Urinary bladder (tissue), 4 donors: ENCODE results near the gene XRCC4. TPM values are rescaled to one million over a fixed set of nuclear protein-coding genes. Genes with fewer than 3 reads are reported as not detected.

Experiments used
- DNase-seq: peaks from one replicate; pipeline ENCODE4 v3.0.0-alpha.2; 2015; ENCODE audit errors: extremely low spot score
- H3K27ac ChIP-seq: one replicate; pipeline ENCODE4 v1.5.1; 2013; ENCODE audit warnings: low read depth, mild to moderate bottlenecking, moderate library complexity
- H3K36me3 ChIP-seq: one replicate; pipeline ENCODE4 v1.6.1; 2013; ENCODE audit warnings: mild to moderate bottlenecking, moderate library complexity; ENCODE audit not compliant: insufficient read depth
- H3K4me1 ChIP-seq: one replicate; pipeline ENCODE4 v1.6.1; 2013; ENCODE audit warnings: mild to moderate bottlenecking, moderate library complexity; ENCODE audit not compliant: insufficient read depth
- H3K4me3 ChIP-seq: one replicate; pipeline ENCODE4 v1.5.1; 2013; ENCODE audit warnings: low read depth, low read length
- WGBS: extraction: QIAGEN DNeasy Blood & Tissue Kit; methylation state at CpG from one replicate; pipeline ENCODE4 v1.1.7; 2013; 5-methylcytosine and 5-hydroxymethylcytosine counted together
- polyA plus RNA-seq: library from polyadenylated mRNA; stranded (reverse); fragments of 200-250 nt; gene quantifications from one replicate; pipeline ENCODE4 v1.2.3, GENCODE V29; 2013
- total RNA-seq: library from RNA; depleted of rRNA; stranded (reverse); fragments of >200 nt; gene quantifications from one replicate; pipeline ENCODE4 v1.2.3, GENCODE V29; 2014
- donor health status: healthy with polysubstance abuse.
- donor health status: healthy.

XRCC4 gene
- total and polyA plus RNA-seq, 2 donors: 8.0 to 12.1 TPM

DNA sequence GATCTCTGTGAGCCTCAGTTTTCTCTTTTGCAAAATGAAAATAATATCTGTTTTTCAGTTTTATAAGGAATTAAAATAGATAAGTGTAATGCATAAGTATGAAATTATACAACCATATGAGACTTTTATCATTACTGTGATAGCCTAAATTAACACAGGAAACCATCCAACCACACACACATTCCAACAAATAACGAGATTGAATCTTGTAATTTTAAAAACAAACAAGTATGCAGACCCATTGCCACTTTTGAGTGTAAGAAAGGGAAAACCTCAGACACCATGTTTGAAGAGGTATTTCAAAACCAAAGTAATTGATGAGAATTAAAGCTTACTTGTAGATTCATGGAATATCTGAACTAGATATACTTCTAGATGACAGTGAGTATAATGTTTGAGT lies 32.0 kb downstream of the XRCC4 start:
- peaks cover 4% of the 10 kb centered on the region for H3K36me3 ChIP-seq
- H3K4me3 ChIP-seq: no peak overlapping the region
- no peak overlapping the region for H3K27ac ChIP-seq
- H3K4me1 ChIP-seq: no peaks in the 10 kb centered on the region
- no peak for DNase-seq
- 88% methylated on average over 1 of the region's 1 CpG for WGBS

DNA sequence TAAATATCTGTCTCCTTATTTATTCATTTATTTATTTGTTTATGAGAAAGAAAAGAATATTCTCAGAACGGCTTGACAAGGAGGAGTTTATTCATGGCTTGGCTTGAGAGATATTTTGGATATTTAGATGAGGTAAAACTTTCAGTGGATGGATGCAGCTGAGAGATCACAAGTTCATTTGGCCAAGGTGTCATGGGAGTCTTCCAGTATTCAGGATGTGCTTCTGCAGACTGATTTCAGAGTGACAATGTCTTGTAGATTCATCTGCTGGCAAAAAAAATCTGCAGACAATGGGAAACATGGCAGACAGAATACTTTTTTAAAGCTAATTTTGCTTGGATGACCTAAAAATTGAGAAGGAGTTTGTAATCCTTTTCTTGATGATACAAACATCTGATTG lies 38.5 kb downstream of the XRCC4 start:
- H3K36me3 ChIP-seq: peaks cover 4% of the 10 kb centered on the region
- H3K27ac ChIP-seq: no peak overlapping the region
- H3K4me3 ChIP-seq: no peak overlapping the region
- no peak for DNase-seq
- 76% methylated on average over 1 of the region's 1 CpG for WGBS
- H3K4me1 ChIP-seq: no peaks in the 10 kb centered on the region

DNA sequence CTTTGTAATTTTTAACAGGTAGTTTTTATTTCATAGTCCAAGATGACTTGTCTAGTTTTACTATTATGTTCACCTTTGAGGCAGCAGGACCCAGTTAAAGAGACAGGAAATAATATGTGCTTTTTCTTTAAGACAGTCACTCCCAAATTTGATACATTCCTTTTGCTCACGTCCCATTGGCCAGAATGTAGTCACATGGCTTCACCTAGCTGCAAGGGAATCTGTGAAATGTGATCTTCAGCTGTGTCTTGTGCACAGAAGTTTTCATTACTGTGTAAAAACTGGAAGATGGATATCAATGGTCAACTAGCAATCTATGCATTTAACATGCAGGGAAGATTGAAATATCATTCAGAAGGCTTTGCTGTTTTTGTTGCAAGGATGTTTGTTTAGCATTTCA lies 41.1 kb downstream of the XRCC4 start:
- no peak overlapping the region for H3K27ac ChIP-seq
- WGBS: 89% methylated on average over 1 of the region's 1 CpG
- no peak overlapping the region for H3K4me3 ChIP-seq

DNA sequence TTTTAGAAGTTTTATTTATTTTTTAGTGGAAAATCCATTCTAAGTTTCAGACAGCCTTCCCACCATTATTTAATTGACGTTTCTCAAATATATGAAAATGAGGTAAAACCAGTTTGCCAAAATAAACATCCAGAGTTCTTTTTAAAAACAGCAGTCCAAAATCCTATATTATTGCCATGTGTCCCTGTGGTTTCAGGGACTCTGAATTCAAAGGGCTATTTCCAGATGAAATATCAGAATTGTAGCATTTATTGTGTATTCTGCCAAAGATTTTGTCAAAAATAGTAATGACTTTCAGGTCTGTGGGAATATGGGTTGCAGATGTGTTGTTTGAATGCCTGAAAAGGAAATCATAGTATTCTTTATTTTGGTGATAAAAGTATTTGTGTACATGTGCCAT lies 41.6 kb downstream of the XRCC4 start:
- 91% methylated on average over 1 of the region's 1 CpG for WGBS
- H3K4me3 ChIP-seq: no peak overlapping the region
- no peak for DNase-seq
- no peaks in the 10 kb centered on the region for H3K36me3 ChIP-seq
- no peak overlapping the region for H3K27ac ChIP-seq
- no peaks in the 10 kb centered on the region for H3K4me1 ChIP-seq

More for the DNA sequence above, 41.1 kb downstream of the XRCC4 start:
- Histone ChIP-seq H3K36me3 (no peaks in the 10 kb centered on the region), H3K4me1 (no peaks in the 10 kb centered on the region)
- no peak for DNase-seq

DNA sequence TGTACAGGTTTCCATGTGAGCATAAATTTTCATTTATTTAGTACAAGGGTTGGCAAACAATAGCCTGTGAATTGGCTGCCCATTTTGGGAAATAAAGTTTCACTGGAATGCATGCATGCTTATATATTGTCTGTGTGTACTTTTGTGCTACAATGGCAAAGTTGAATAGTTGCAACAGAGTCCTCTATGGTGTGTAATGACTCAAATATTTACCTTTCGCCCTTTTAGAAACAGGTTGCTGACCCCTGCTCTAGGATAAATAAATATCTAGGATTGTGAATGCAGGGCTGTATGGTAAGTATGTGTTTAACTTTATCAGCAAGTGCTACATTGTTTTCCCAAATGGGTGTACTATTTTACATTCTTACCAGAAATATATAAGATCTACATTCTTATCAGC lies 47.2 kb downstream of the XRCC4 start:
- DNase-seq: no peak
- Histone ChIP-seq H3K4me1 (no peaks in the 10 kb centered on the region), H3K27ac (no peak overlapping the region), H3K36me3 (no peaks in the 10 kb centered on the region), H3K4me3 (no peak overlapping the region)
- 96% methylated on average over 1 of the region's 1 CpG for WGBS

DNA sequence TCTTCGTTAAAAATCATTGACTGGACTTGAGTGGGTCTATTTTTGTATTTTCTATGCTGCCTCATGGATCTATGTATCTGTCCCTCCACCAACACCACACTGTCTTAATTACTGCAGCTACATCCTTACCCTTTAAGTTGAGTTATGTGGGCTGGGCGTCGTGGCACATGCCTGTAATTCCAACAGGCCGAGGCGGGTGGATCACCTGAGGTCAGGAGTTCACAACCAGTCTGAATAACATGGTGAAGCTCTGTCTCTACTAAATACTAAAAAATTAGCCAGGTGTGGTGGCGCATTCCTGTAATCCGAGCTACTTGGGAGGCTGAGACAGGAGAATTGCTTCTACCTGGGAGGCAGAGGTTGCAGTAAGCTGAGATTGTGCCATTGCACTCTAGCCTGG lies 48.2 kb downstream of the XRCC4 start:
- Histone ChIP-seq H3K4me3 (no peak overlapping the region), H3K4me1 (no peaks in the 10 kb centered on the region), H3K27ac (no peak overlapping the region), H3K36me3 (no peaks in the 10 kb centered on the region)
- DNase-seq: no peak
- WGBS: 88% methylated on average over 7 of the region's 7 CpGs

DNA sequence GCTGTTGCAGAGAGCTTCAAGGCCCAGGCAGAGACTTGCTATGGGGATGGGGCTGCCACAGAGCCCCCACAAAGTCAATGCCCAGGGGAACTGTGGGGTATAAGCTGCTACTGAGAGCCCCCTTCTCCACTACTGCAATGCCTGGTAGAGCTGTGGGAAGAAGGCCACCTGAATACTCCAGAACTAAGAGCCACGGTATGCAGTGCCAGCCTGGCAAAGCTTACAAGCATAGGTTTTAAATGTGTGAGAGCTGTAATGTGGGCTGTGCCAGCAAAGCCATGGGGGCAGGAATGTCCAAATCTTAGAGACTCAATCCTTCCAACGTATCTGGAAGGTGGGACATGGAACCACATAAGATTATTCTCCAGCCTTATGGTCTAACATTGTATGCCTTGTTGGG lies 49.2 kb downstream of the XRCC4 start:
- Histone ChIP-seq H3K36me3 (no peaks in the 10 kb centered on the region), H3K4me3 (no peak overlapping the region), H3K4me1 (no peaks in the 10 kb centered on the region), H3K27ac (no peak overlapping the region)
- DNase-seq: no peak
- WGBS: 64% methylated on average over 2 of the region's 2 CpGs

DNA sequence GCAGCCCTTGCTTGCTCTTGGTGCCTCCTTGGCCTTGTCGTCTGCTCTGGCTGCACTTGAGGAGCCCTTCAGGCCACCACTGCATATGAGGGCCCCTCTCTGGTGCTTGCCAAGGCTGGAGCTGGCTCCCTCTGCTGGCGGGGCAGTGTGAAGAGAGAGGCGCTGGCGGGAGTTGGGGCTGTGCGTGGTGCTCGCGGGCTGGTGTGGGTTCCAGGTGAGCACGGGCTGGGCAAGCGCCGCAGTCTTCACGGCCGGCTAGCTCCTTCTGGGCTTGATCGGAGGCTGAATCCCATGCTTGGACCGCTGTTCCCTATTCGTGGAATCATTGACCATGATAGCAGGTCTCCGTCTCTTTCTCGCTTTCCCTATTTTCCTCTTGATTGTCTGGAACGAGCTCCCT lies 56.5 kb downstream of the XRCC4 start:
- no peaks in the 10 kb centered on the region for H3K4me1 ChIP-seq
- no peaks in the 10 kb centered on the region for H3K36me3 ChIP-seq
- 95% methylated on average over 18 of the region's 18 CpGs for WGBS
- no peak overlapping the region for H3K4me3 ChIP-seq
- H3K27ac ChIP-seq: no peak overlapping the region
- DNase-seq: no peak

DNA sequence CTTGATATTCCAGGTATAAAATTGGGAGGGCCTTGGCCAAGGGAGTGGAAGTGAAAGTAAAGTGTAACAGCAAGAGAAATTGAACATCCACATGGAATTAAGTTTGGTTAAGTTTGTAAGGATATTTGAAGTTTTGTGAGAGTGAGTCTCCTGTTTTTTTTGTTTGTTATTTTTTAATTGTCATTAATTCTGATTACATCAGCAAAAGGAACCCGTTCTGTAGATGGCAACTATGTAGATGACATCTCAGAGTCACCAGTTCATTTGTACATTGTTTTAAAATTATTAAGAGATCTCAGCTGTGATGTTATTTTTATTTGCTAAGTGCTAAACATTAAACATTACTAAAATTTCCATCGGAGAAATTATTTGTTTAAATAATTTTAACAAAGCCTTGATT lies 65.2 kb downstream of the XRCC4 start:
- no peaks in the 10 kb centered on the region for H3K36me3 ChIP-seq
- 74% methylated on average over 2 of the region's 2 CpGs for WGBS
- H3K4me3 ChIP-seq: no peak overlapping the region
- no peaks in the 10 kb centered on the region for H3K4me1 ChIP-seq
- no peak overlapping the region for H3K27ac ChIP-seq
- no peak for DNase-seq

DNA sequence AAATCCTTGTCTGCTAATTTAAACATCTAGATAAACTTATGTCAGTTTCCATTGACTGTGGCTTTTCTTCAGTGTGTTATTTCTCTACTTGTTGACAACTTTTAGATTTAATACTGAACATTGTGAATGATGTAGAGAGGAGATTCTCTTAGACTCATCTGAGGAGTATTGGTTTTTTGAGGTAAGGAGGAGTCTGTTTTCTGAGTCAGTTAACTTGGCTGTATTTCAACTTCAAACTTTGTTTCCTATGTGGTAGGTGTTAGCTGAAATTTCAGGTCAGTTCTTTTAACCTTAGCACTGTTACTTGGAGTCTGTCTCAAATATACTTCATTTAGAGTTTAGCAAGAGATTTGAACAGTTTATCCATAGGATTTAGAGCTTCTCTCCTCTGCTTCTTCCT lies 67.9 kb downstream of the XRCC4 start:
- no peak overlapping the region for H3K4me3 ChIP-seq
- H3K36me3 ChIP-seq: no peaks in the 10 kb centered on the region
- DNase-seq: no peak
- H3K4me1 ChIP-seq: no peaks in the 10 kb centered on the region
- no peak overlapping the region for H3K27ac ChIP-seq

DNA sequence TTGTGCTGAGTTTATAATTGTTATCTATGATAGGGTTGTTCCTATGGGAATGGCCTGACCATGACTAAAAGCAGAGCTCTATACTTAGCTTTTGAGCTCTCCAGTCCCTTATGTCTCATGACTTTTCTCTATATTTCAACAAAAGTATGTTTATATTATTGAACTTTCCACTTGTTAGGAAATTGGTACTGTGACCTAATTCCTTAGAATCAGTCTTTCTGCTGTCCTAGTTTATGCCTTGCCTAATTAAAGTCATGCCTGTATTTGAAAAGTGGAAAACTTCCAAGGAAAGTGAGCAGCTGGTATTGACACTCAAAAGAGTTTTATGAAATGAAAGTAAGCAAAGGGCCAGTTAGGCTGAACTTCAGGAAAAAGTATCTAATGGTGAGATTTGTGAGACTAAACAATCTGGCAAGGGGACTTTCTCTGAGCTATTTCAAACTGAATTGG lies 68.6 kb downstream of the XRCC4 start:
- H3K4me1 ChIP-seq: no peaks in the 10 kb centered on the region
- no peak overlapping the region for H3K4me3 ChIP-seq
- DNase-seq: no peak
- no peak overlapping the region for H3K27ac ChIP-seq
- H3K36me3 ChIP-seq: no peaks in the 10 kb centered on the region

DNA sequence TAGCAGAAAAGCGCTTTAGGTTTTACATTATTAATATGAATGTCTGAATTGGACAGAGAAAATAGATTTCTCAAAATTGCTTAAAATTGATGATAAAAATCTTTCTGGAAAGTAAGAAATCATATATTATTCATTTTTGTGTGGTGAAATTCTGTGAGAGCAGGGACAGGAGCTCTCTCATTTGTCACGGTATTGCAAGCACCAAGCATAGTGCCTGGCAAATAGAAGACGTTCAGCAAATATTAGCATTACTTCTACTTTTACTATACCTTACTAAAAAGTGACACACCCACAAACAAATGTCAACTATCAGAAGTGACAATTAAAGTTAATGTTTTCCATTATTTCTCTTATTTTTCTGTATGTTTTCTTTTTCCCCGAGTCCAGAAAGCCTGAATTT lies 69.1 kb downstream of the XRCC4 start:
- no peak overlapping the region for H3K4me3 ChIP-seq
- no peaks in the 10 kb centered on the region for H3K4me1 ChIP-seq
- H3K36me3 ChIP-seq: no peaks in the 10 kb centered on the region
- 95% methylated on average over 4 of the region's 4 CpGs for WGBS
- no peak for DNase-seq
- no peak overlapping the region for H3K27ac ChIP-seq

DNA sequence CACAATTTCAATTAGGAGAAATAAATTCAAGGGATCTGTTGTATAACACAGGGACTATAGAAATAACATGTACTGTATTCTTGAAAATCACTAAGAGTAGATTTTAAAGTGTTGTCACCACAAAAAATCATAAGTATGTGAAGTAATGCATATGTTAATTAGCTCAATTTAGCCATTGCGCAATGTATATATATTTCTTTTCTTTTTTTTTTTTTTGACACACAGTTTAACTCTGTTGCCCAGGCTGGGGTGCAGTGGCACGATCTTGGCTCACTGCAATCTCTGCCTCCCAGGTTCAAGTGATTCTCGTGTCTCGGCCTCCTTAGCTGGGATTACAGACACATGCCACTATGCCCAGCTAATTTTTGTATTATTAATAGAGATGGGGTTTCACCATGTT lies 70.2 kb downstream of the XRCC4 start:
- Histone ChIP-seq H3K4me1 (no peaks in the 10 kb centered on the region), H3K36me3 (no peaks in the 10 kb centered on the region), H3K27ac (no peak overlapping the region), H3K4me3 (no peak overlapping the region)
- DNase-seq: no peak
- 98% methylated on average over 4 of the region's 4 CpGs for WGBS

DNA sequence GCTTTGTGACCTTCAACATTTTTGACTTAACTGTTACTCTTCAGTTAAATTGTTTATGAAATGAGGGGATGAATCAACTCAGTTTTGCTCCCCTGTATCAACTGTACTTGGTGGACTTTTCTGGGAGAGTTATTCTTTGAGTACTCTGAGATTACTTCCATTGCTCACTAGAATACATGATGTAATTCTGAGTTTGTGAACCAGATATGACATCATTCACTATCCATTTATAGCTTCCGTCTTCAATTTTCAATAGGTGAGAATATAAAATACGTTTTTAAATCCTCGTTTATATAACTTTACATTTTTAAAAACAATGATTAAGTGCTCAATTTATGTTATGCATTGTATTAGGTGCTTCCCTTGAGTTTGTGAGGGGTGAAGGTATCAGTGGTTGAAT lies 71.0 kb downstream of the XRCC4 start:
- DNase-seq: no peak
- Histone ChIP-seq H3K4me1 (no peaks in the 10 kb centered on the region), H3K27ac (no peak overlapping the region), H3K36me3 (no peaks in the 10 kb centered on the region), H3K4me3 (no peak overlapping the region)
- WGBS: 96% methylated on average over 3 of the region's 3 CpGs

DNA sequence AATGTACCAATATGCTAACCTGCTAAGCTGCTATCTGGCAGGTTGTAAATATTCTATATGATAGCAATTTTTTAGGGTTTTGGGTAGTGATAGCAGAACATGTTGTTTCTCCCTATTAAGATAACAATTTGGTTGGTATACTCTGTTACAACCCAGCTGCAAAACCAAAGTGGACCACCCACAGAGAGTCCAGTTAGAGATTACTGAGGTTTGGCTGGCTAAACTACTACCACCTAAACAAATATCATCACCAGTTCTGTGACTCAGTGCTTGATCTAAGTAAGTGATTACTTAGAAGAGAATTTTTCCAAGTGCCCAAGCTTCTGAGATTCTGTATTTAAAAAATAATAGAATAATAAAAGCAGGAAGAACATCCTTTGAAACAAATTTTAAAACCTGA lies 72.3 kb downstream of the XRCC4 start:
- Histone ChIP-seq H3K27ac (no peak overlapping the region), H3K4me1 (no peaks in the 10 kb centered on the region), H3K4me3 (no peak overlapping the region), H3K36me3 (no peaks in the 10 kb centered on the region)
- DNase-seq: no peak
